Gastrocnemius medialis (tissue), 4 donors: Measurements from ENCODE around the gene GSTP1. TPM values are rescaled to one million over a fixed set of nuclear protein-coding genes. Genes with fewer than 3 reads are reported as not detected.
A peak's percentile ranks its signal among the peaks of the same experiment; 100 is the strongest.

Experiments
- ATAC-seq, 2 donors: fragments of 150-250 bp; one replicate each; pipeline ENCODE4 v1.9.1; 2016
- DNase-seq, 2 donors: peaks; one replicate each; pipeline ENCODE4 v3.0.0-alpha.2; 2019
- H3K27ac ChIP-seq, 4 donors: fragments of 200-600 bp; sonication (generic); 1 replicate in 1 of 4; 2 replicates in 3 of 4; pipeline ENCODE4 v1.5.1; 2016 to 2018; ENCODE audit warnings: mild to moderate bottlenecking in 2 of 4, moderate library complexity in 1 of 4
- H3K27me3 ChIP-seq, 3 donors: fragments of 200-600 bp; sonication (generic) in 2 of 3; 1 replicate in 1 of 3; 2 replicates in 2 of 3; pipeline versions ENCODE4 v1.5.1 to v1.6.0; 2016 to 2019; ENCODE audit warnings: mild to moderate bottlenecking in 1 of 3, moderate library complexity in 1 of 3
- H3K36me3 ChIP-seq, 2 donors: fragments of 200-600 bp; sonication (generic) in 1 of 2; one replicate each; pipeline ENCODE4 v1.5.1; 2017 to 2018
- H3K4me1 ChIP-seq, 2 donors: fragments of 200-600 bp; sonication (generic) in 1 of 2; one replicate each; pipeline ENCODE4 v1.5.1; 2016 to 2017; ENCODE audit warnings: mild to moderate bottlenecking in 2 of 2
- H3K4me3 ChIP-seq, 4 donors: fragments of 200-600 bp; sonication (generic) in 3 of 4; 1 replicate in 1 of 4; 2 replicates in 3 of 4; pipeline ENCODE4 v1.5.1; 2016 to 2019; ENCODE audit warnings: mild to moderate bottlenecking in 2 of 4
- H3K9me3 ChIP-seq, 3 donors: fragments of 200-600 bp; sonication (generic) in 2 of 3; 1 replicate in 1 of 3; 2 replicates in 2 of 3; pipeline ENCODE4 v1.5.1; 2016 to 2019
- CTCF ChIP-seq, 5 experiments: fragments of 450-650 bp in 3 of 5; fragments of 200-600 bp in 2 of 5; sonication (generic) in 2 of 5; IDR thresholded peaks in 4 of 5; conservative IDR thresholded peaks in 1 of 5; 1 replicate in 4 of 5; 2 replicates in 1 of 5; pipeline ENCODE4 v1.5.1; 2016 to 2019; ENCODE audit warnings: antibody characterized with exemption in 5 of 5, mild to moderate bottlenecking in 3 of 5, moderate library complexity in 3 of 5
- POLR2A ChIP-seq, 2 donors: fragments of 450-650 bp; IDR thresholded peaks; one replicate each; pipeline ENCODE4 v1.6.1; 2017; ENCODE audit warnings: antibody characterized with exemption in 2 of 2, mild to moderate bottlenecking in 2 of 2, moderate library complexity in 2 of 2
- in situ Hi-C, 4 donors: fragments of 200-750 bp; cut with MboI; loops; one replicate each; pipeline versions ENCODE4 v1.15.0 to v1.8.0; 2017; ENCODE audit warnings: low sequenced_read_pairs in 4 of 4
- intact Hi-C: fragments of 100-400 bp; cut with DNase I; formaldehyde crosslinking; loops from one replicate; pipeline ENCODE4 v1.15.1; 2023; ENCODE audit warnings: low total_unique reads
- total RNA-seq, 4 donors: library from RNA; depleted of rRNA; stranded (reverse); fragments of >200 nt; gene quantifications; one replicate each; pipeline versions ENCODE4 v1.1.0 to v1.2.3, GENCODE V29; 2016

Gene GSTP1
- total RNA-seq = 100 to 1,000 TPM; 316 to 866 (median 549) TPM

GRCh38 chr11:67583247-67584204 is at the start of gene GSTP1:
Gene GSTP1, plus strand, starts transcription at chr11:67583812. Its CDS starts 32 bp downstream, at chr11:67583844.
- Histone ChIP-seq H3K4me3 (peak within 1 kb of the TSS; percentile 77 to 95 (median 88)), H3K27me3 (no peaks in the 10 kb centered on the region), H3K36me3 (peaks cover 0 to 35% of the 10 kb centered on the region in 2 donors), H3K9me3 (no peaks in the 10 kb centered on the region), H3K27ac (peak within 1 kb of the TSS; percentile 93 to 100 (median 96)), H3K4me1 (peaks cover 12 to 16% of the 10 kb centered on the region in 2 donors)
- ATAC-seq = peak; percentile 90 to 92
- in situ Hi-C loops (no loop called here), intact Hi-C loops (loop anchor here (1.0 to 10.0 kb wide), 6 partner anchors 11 to 469 kb away; partner anchors contain the start of genes KDM2A, NDUFS8, NDUFV1 and RPS6KB2)
- TF ChIP-seq POLR2A (IDR thresholded peaks at IDR 0.05) = peak; percentile 92
- TF ChIP-seq CTCF (IDR thresholded peaks at IDR 0.05 in 4 of 5, conservative IDR thresholded peaks at IDR 0.05 in 1 of 5) = peak; percentile 76 to 94 (median 92)
- DNase-seq = peak; percentile 83 to 90

- H3K4me1 ChIP-seq = no peaks in the 10 kb centered on the region
- H3K36me3 ChIP-seq = no peaks in the 10 kb centered on the region
- no peak overlapping the region for H3K27ac ChIP-seq
- H3K4me3 ChIP-seq = no peak overlapping the region
- intact Hi-C loops = no loop called here
- TF ChIP-seq POLR2A (IDR thresholded peaks at IDR 0.05) = no peak
- TF ChIP-seq CTCF (IDR thresholded peaks at IDR 0.05 in 4 of 5, conservative IDR thresholded peaks at IDR 0.05 in 1 of 5) = no peak
- in situ Hi-C loops = no loop called here
- DNase-seq = no peak
- ATAC-seq = no peak
- H3K27me3 ChIP-seq = no peaks in the 10 kb centered on the region
- no peaks in the 10 kb centered on the region for H3K9me3 ChIP-seq
Observed at GRCh38 chr11:67534070-67534679, 49.4 kb upstream of the GSTP1 start.

- ATAC-seq (no peak), DNase-seq (no peak)
- H3K9me3 ChIP-seq = no peaks in the 10 kb centered on the region
- no peaks in the 10 kb centered on the region for H3K4me1 ChIP-seq
- no peaks in the 10 kb centered on the region for H3K27me3 ChIP-seq
- TF ChIP-seq POLR2A (IDR thresholded peaks at IDR 0.05) (no peak), CTCF (IDR thresholded peaks at IDR 0.05 in 4 of 5, conservative IDR thresholded peaks at IDR 0.05 in 1 of 5) (no peak)
- in situ Hi-C loops (no loop called here), intact Hi-C loops (no loop called here)
- H3K27ac ChIP-seq = no peak overlapping the region
- H3K4me3 ChIP-seq = no peak overlapping the region
- no peaks in the 10 kb centered on the region for H3K36me3 ChIP-seq
Observed at GRCh38 chr11:67535561-67535960, 48.1 kb upstream of the GSTP1 start.

- Histone ChIP-seq H3K9me3 (no peaks in the 10 kb centered on the region), H3K27me3 (no peaks in the 10 kb centered on the region), H3K4me1 (no peaks in the 10 kb centered on the region), H3K27ac (no peak overlapping the region), H3K4me3 (no peak overlapping the region), H3K36me3 (no peaks in the 10 kb centered on the region)
- ATAC-seq = no peak
- TF ChIP-seq POLR2A (IDR thresholded peaks at IDR 0.05) (no peak), CTCF (IDR thresholded peaks at IDR 0.05 in 4 of 5, conservative IDR thresholded peaks at IDR 0.05 in 1 of 5) (no peak)
- in situ Hi-C loops = no loop called here
- no peak for DNase-seq
- intact Hi-C loops = no loop called here
Observed at GRCh38 chr11:67538306-67538705, 45.3 kb upstream of the GSTP1 start.
